Endodermal cell (in vitro differentiated cells): Measurements from ENCODE around the gene BAD. TPM values are rescaled to one million over a fixed set of nuclear protein-coding genes. Genes with fewer than 3 reads are reported as not detected.
"Not testable (repeated sequence)": the region's sequence is repeated elsewhere in the genome, so short reads cannot be mapped to it uniquely, and the experiment has no call there.

ENCODE experiments used
- DNase-seq: peaks from one replicate; pipeline ENCODE4 v3.0.0-alpha.2; 2017
- H3K27ac ChIP-seq: 2 replicates; pipeline ENCODE4 v1.5.1; 2013; ENCODE audit warnings: mild to moderate bottlenecking, low read depth, low read length, moderate library complexity
- H3K27me3 ChIP-seq: 2 replicates; pipeline ENCODE4 v1.6.1; 2013; ENCODE audit warnings: mild to moderate bottlenecking, low read length, moderate library complexity; ENCODE audit not compliant: insufficient read depth, control insufficient read depth, poor library complexity, severe bottlenecking
- H3K36me3 ChIP-seq: 2 replicates; pipeline ENCODE4 v1.7.0; 2013; ENCODE audit warnings: mild to moderate bottlenecking, low read length, moderate library complexity; ENCODE audit not compliant: control insufficient read depth, insufficient read depth
- H3K4me1 ChIP-seq: one replicate; pipeline ENCODE4 v1.7.0; 2013; ENCODE audit warnings: low read length; ENCODE audit not compliant: control insufficient read depth, insufficient read depth
- H3K4me3 ChIP-seq: 2 replicates; pipeline ENCODE4 v1.5.1; 2013; ENCODE audit warnings: mild to moderate bottlenecking, low read length, moderate library complexity
- H3K9ac ChIP-seq: 2 replicates; pipeline ENCODE4 v1.6.1; 2013; ENCODE audit warnings: mild to moderate bottlenecking, low read length, moderate library complexity; ENCODE audit not compliant: poor library complexity, severe bottlenecking; ENCODE audit errors: extremely low read depth
- H3K9me3 ChIP-seq: 2 replicates; pipeline ENCODE4 v1.6.1; 2013; ENCODE audit warnings: mild to moderate bottlenecking, low read length, moderate library complexity; ENCODE audit not compliant: control insufficient read depth
- H3K27ac Mint-ChIP-seq: 2 replicates; pipeline ENCODE4 v1.8.0; 2020; ENCODE audit warnings: mixed read lengths
- H3K27me3 Mint-ChIP-seq: 2 replicates; pipeline ENCODE4 v1.8.0; 2021; ENCODE audit warnings: mild to moderate bottlenecking, mixed read lengths; ENCODE audit not compliant: insufficient read depth
- H3K36me3 Mint-ChIP-seq: 2 replicates; pipeline ENCODE4 v1.8.0; 2020; ENCODE audit warnings: low read depth, mixed read lengths
- H3K4me1 Mint-ChIP-seq: 2 replicates; pipeline ENCODE4 v1.8.0; 2020; ENCODE audit warnings: mixed read lengths
- H3K4me3 Mint-ChIP-seq: 2 replicates; pipeline ENCODE4 v1.8.0; 2020; ENCODE audit warnings: mild to moderate bottlenecking, moderate library complexity, mixed read lengths
- H3K9me3 Mint-ChIP-seq: 2 replicates; pipeline ENCODE4 v1.8.0; 2020; ENCODE audit warnings: mild to moderate bottlenecking, mixed read lengths
- WGBS, 2 experiments: methylation state at CpG; one replicate each; pipeline versions ENCODE4 v1.1.5 to v1.1.7; 2013; ENCODE audit warnings: missing lambda C conversion rate in 2 of 2, mixed read lengths in 1 of 2; ENCODE audit not compliant: insufficient coverage in 1 of 2, insufficient read length in 1 of 2; 5-methylcytosine and 5-hydroxymethylcytosine counted together
- total RNA-seq, 2 donors: library from RNA; stranded (reverse); fragmentation: NEBNext Ultra II Directional in 1 of 2; extraction: Animal tissue kit (Norgen Biotek cat#: 25700) in 1 of 2; gene quantifications; 2 replicates in 1 of 2; 3 replicates in 1 of 2; pipeline ENCODE4 v1.2.1, GENCODE V29; 2021
- TF ChIP-seq, protein P1 (sequence below): fragments of 200-600 bp; sonication (generic); conservative IDR thresholded peaks from 2 replicates; pipeline ENCODE4 v1.5.0; 2021; ENCODE audit warnings: antibody characterized with exemption, mild to moderate bottlenecking

BAD gene
- total RNA-seq, 2 donors from 2014 or later, result 42.3 to 48.2 TPM

DNA sequence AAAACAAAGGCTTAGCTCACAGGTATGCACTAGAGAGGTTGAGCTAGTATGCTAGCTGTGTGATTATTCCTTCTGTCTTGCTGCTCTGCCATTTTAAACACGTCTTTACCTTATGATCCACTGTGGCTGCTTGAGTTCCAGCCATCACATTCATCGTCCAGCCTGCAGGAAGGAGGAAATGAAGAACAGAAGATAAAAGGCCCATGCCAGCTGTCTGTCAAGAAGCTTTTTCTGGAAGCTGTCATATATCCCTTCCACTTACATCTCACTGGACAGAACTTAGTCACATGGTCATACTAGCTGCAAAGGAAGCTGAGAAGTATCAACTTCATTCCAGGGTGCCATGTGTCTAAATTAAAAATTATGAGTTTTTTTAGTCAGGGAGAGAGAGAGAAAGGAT is 42.9 kb upstream of the BAD start:
- no peaks in the 10 kb centered on the region for H3K36me3 Mint-ChIP-seq

GRCh38 chr11:64324692-64325469 is 40.4 kb upstream of the BAD start:
- WGBS, 2 experiments, result 93 to 95% methylated on average over 5 to 9 of the region's 11 CpGs
- TF ChIP-seq, protein P1, sequence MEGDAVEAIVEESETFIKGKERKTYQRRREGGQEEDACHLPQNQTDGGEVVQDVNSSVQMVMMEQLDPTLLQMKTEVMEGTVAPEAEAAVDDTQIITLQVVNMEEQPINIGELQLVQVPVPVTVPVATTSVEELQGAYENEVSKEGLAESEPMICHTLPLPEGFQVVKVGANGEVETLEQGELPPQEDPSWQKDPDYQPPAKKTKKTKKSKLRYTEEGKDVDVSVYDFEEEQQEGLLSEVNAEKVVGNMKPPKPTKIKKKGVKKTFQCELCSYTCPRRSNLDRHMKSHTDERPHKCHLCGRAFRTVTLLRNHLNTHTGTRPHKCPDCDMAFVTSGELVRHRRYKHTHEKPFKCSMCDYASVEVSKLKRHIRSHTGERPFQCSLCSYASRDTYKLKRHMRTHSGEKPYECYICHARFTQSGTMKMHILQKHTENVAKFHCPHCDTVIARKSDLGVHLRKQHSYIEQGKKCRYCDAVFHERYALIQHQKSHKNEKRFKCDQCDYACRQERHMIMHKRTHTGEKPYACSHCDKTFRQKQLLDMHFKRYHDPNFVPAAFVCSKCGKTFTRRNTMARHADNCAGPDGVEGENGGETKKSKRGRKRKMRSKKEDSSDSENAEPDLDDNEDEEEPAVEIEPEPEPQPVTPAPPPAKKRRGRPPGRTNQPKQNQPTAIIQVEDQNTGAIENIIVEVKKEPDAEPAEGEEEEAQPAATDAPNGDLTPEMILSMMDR, result no peak
- H3K27ac ChIP-seq, result no peak overlapping the region
- Mint-ChIP-seq H3K27ac (no peak overlapping the region), H3K36me3 (peaks cover 21% of the 10 kb centered on the region), H3K27me3 (peaks cover 4% of the 10 kb centered on the region), H3K4me1 (no peaks in the 10 kb centered on the region), H3K9me3 (no peaks in the 10 kb centered on the region), H3K4me3 (no peak overlapping the region)
- no peak overlapping the region for H3K4me3 ChIP-seq
- H3K9me3 ChIP-seq, result no peaks in the 10 kb centered on the region
- no peaks in the 10 kb centered on the region for H3K4me1 ChIP-seq
- H3K27me3 ChIP-seq, result no peaks in the 10 kb centered on the region
- no peak for DNase-seq
- peaks cover 23% of the 10 kb centered on the region for H3K36me3 ChIP-seq
- H3K9ac ChIP-seq, result no peak overlapping the region

More for the DNA sequence above, 42.9 kb upstream of the BAD start:
- Mint-ChIP-seq H3K27me3 (peaks cover 4% of the 10 kb centered on the region), H3K4me1 (peaks cover 6% of the 10 kb centered on the region), H3K27ac (no peak overlapping the region), H3K4me3 (no peak overlapping the region), H3K9me3 (no peaks in the 10 kb centered on the region)
- H3K36me3 ChIP-seq, result no peaks in the 10 kb centered on the region
- TF ChIP-seq, protein P1, result no peak
- H3K4me1 ChIP-seq, result no peaks in the 10 kb centered on the region
- no peak overlapping the region for H3K27ac ChIP-seq
- H3K4me3 ChIP-seq, result no peak overlapping the region
- 97 to 100% methylated on average over 2 of the region's 2 CpGs for WGBS, 2 experiments
- H3K27me3 ChIP-seq, result no peaks in the 10 kb centered on the region
- DNase-seq, result no peak
- H3K9ac ChIP-seq, result no peak overlapping the region
- H3K9me3 ChIP-seq, result no peaks in the 10 kb centered on the region

- 92 to 100% methylated on average over 2 to 4 of the region's 4 CpGs for WGBS, 2 experiments
- peaks cover 24% of the 10 kb centered on the region for H3K36me3 Mint-ChIP-seq
- H3K36me3 ChIP-seq, result peaks cover 28% of the 10 kb centered on the region
- not testable (repeated sequence) for H3K27ac ChIP-seq, H3K27me3 Mint-ChIP-seq, H3K27me3 ChIP-seq, H3K4me1 ChIP-seq, H3K9ac ChIP-seq, H3K4me3 ChIP-seq, H3K4me3 Mint-ChIP-seq, H3K9me3 Mint-ChIP-seq, H3K4me1 Mint-ChIP-seq, H3K9me3 ChIP-seq, DNase-seq
- peak overlapping the region; percentile 79 for H3K27ac Mint-ChIP-seq
These were observed 39.5 kb upstream of the BAD start for GRCh38 chr11:64323984-64324383.
